ENCODE measurements around the gene ATG16L1.

The ATG16L1 gene

DNA sequence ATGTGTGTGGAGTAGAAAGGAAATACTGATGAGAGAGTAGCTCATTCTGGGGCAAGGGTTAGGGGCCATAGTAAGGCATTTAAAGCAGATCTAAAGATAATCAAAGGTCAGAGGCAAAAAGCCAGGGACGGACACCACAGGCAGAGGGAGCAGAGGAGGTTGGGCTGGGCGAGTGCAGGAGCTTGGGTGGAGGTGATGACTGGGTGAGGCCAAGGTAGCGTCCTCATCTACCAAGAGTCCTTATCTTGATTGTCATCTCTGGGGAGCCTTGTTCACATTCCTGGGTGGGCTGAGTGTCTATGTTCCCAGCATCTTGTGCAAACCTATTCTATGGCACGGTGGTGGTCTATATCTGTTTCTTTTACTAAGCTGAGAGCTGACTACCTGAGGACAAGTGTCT is 30.1 kb downstream of the ATG16L1 start:
- Mint-ChIP-seq H3K4me1 (ENCODE audit: low read depth) (peaks cover 13% of the 10 kb centered on the region), H3K36me3 (ENCODE audit: low read depth) (peaks cover 56% of the 10 kb centered on the region), H3K27me3 (ENCODE audit: low read depth) (no peaks in the 10 kb centered on the region), H3K4me3 (no peak overlapping the region), H3K9me3 (no peaks in the 10 kb centered on the region), H3K27ac (no peak overlapping the region)

DNA sequence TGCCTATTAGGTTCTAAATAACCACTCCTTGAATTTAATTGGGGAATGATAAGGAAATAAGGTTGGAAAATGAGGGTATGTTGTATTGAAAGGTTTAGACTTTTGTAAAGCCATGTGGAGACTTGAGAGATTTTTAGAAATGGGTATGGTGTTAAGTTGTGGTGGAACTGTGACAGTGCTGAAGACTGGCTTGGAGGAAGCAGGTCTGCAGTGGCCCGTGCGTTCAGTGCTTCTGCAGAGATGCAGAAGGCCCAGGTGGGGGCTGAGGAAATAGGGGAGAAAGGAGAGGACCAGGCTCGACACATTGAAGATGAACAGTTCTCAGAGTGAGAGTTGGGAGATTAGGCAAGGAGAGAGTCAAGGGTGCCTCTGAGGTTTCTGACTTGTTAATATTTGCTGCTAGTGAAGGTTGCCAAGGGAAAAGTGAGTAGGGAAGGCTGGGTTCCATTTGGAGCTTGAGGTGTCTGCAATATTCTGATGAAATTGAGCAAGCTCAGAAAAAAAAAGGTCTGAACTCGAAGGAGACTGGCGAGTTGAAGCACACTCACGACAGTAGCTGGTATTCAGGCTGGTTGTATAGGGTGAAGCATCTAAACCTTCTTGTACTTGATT is 30.6 kb downstream of the ATG16L1 start:
- H3K4me1 Mint-ChIP-seq (ENCODE audit: low read depth), result peaks cover 13% of the 10 kb centered on the region
- H3K27ac Mint-ChIP-seq, result no peak overlapping the region
- no peaks in the 10 kb centered on the region for H3K9me3 Mint-ChIP-seq
- H3K4me3 Mint-ChIP-seq, result no peak overlapping the region
- no peaks in the 10 kb centered on the region for H3K27me3 Mint-ChIP-seq (ENCODE audit: low read depth)
- H3K36me3 Mint-ChIP-seq (ENCODE audit: low read depth), result peaks cover 59% of the 10 kb centered on the region

DNA sequence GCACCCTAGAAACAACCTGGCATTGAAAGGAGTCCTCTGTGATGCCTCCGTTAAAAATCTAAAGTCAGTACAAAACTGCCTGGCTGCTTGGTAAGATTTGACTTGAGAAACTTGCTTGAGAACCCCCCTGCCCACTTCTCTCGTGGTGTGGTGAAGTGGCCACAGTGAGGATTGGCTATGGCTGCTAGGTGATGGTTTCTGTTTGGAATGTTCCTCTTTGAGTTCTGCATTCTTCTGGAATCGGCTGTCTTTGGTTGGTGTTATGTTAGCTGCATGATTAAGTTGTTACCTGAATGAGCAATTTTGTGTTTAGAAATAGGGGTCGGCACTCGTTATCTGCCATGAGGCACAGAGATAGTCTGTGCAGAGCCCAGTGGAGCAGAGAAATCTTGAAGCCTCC is 34.4 kb downstream of the ATG16L1 start:
- peaks cover 18% of the 10 kb centered on the region for H3K4me1 Mint-ChIP-seq (ENCODE audit: low read depth)
- H3K27ac Mint-ChIP-seq, result no peak overlapping the region
- peaks cover 50% of the 10 kb centered on the region for H3K36me3 Mint-ChIP-seq (ENCODE audit: low read depth)
- H3K4me3 Mint-ChIP-seq, result no peak overlapping the region
- H3K27me3 Mint-ChIP-seq (ENCODE audit: low read depth), result no peaks in the 10 kb centered on the region
- no peaks in the 10 kb centered on the region for H3K9me3 Mint-ChIP-seq

DNA sequence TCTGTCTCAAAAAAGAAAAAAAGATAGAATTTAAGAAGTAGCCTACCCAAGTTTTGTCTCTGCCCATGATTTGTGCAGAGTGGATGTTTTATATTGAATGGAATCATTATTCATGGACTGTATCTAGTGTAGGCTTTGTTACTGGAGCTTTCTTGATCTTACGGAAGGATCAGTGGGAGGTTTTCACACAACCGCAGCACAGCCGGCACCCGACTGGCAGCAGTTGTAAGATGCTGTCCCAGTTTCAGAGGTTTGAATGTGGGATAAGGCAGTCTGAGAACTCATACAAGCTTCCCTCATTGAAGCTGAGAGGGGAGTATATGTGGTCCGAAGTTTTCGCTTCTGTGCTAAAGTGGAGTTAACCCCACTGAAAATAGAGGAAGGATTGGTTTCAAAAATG is 36.4 kb downstream of the ATG16L1 start:
- H3K4me3 Mint-ChIP-seq, result no peak overlapping the region
- no peaks in the 10 kb centered on the region for H3K9me3 Mint-ChIP-seq
- peak overlapping the region; percentile 20 for H3K27ac Mint-ChIP-seq
- H3K27me3 Mint-ChIP-seq (ENCODE audit: low read depth), result no peaks in the 10 kb centered on the region
- peaks cover 43% of the 10 kb centered on the region for H3K36me3 Mint-ChIP-seq (ENCODE audit: low read depth)
- H3K4me1 Mint-ChIP-seq (ENCODE audit: low read depth), result peaks cover 12% of the 10 kb centered on the region

DNA sequence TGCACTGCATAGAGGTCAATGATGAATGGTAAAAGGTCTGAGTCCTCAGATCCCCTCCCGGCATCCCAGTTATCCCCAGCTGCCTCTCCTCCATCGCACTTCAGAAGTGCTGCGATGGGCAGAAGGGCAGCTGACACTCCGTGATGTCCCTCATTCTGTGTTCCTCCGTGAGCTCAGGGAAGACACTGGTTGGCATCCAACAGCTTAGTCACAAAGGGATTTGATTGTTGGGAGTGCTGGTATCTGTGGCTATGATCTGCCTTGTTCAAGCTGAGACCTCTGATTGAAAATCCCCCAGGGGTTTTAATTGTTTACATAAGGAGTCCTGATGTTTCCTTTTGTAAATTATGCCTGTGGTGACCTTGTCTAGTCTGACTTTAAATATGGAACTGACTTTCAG is 37.2 kb downstream of the ATG16L1 start:
- peaks cover 47% of the 10 kb centered on the region for H3K36me3 Mint-ChIP-seq (ENCODE audit: low read depth)
- H3K27me3 Mint-ChIP-seq (ENCODE audit: low read depth), result no peaks in the 10 kb centered on the region
- H3K4me3 Mint-ChIP-seq, result no peak overlapping the region
- H3K4me1 Mint-ChIP-seq (ENCODE audit: low read depth), result peaks cover 10% of the 10 kb centered on the region
- H3K27ac Mint-ChIP-seq, result no peak overlapping the region
- H3K9me3 Mint-ChIP-seq, result no peaks in the 10 kb centered on the region

DNA sequence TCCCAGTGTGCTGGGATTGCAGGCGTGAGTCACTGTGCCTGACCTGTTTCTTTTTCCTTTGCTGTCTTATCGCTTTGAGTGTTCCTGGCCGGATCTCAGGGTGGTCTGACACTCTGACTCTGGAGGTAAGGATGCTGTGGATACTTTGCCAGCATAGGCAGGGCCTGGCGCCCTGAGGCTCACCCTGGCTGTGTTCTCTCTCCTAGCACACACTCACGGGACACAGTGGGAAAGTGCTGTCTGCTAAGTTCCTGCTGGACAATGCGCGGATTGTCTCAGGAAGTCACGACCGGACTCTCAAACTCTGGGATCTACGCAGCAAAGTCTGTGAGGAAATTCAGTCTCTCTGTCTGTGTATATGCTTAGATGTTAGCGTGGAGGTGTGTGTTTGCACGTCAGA is 38.2 kb downstream of the ATG16L1 start:
- Mint-ChIP-seq H3K4me1 (ENCODE audit: low read depth) (peaks cover 10% of the 10 kb centered on the region), H3K36me3 (ENCODE audit: low read depth) (peaks cover 56% of the 10 kb centered on the region), H3K9me3 (no peaks in the 10 kb centered on the region), H3K27me3 (ENCODE audit: low read depth) (no peaks in the 10 kb centered on the region), H3K4me3 (no peak overlapping the region), H3K27ac (no peak overlapping the region)

DNA sequence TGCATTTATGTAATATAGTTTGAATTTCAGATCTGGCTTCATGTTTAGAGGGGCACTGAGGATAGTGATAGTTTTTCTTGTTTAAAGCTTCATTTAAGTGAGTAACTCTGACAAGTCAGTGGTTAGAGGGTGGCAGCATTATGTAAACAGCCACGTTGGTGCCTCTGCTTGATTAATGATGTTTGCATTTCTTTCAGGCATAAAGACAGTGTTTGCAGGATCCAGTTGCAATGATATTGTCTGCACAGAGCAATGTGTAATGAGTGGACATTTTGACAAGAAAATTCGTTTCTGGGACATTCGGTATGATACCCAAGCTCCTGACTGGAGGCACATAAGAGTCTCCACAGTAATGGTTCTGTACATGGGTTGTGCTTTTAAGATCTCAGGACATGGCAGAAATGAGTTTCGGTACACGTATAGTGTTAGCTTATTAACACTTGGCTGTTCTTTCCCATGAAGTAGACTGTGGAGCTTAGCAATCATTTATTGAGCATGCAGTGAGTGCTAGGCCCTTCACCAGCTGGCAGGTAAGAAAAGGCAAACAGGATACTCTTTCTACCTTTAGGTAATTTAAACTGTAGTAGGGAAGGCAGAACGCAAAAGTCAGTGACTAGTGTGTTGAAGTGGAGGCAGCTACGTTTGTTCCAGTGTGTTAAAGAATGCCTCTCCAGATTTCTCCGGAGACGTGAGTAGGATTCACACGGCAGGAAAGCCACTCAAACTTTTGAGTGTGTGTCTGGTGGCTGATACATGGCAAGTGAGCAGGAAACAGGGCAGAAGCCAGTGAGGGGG is 38.8 kb downstream of the ATG16L1 start:
- Mint-ChIP-seq H3K9me3 (no peaks in the 10 kb centered on the region), H3K27me3 (ENCODE audit: low read depth) (no peaks in the 10 kb centered on the region), H3K36me3 (ENCODE audit: low read depth) (peaks cover 55% of the 10 kb centered on the region), H3K27ac (no peak overlapping the region), H3K4me1 (ENCODE audit: low read depth) (peaks cover 5% of the 10 kb centered on the region), H3K4me3 (no peak overlapping the region)

DNA sequence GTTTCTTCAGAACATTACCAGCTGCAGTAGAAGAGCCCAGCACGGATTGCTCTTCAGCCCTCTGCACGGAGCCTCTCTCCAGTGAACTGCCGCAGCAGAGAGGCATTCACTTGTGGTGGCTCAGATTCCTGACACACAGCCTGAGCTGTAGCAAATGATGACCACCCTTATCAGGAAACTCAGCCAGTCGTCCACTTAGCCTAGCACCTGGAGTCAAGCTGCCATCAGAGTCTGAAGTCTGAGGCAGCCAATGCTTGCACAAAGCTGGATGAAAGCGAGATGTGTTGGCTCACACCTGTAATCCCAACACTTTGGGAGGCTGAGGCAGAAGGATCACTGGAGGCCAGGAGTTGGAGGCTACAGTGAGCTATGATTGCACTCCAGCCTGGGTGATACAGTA is 44.4 kb downstream of the ATG16L1 start:
- H3K9me3 Mint-ChIP-seq, result no peaks in the 10 kb centered on the region
- H3K27ac Mint-ChIP-seq, result no peak overlapping the region
- H3K36me3 Mint-ChIP-seq (ENCODE audit: low read depth), result peaks cover 42% of the 10 kb centered on the region
- H3K4me1 Mint-ChIP-seq (ENCODE audit: low read depth), result peaks cover 2% of the 10 kb centered on the region
- H3K27me3 Mint-ChIP-seq (ENCODE audit: low read depth), result no peaks in the 10 kb centered on the region
- H3K4me3 Mint-ChIP-seq, result no peak overlapping the region

DNA sequence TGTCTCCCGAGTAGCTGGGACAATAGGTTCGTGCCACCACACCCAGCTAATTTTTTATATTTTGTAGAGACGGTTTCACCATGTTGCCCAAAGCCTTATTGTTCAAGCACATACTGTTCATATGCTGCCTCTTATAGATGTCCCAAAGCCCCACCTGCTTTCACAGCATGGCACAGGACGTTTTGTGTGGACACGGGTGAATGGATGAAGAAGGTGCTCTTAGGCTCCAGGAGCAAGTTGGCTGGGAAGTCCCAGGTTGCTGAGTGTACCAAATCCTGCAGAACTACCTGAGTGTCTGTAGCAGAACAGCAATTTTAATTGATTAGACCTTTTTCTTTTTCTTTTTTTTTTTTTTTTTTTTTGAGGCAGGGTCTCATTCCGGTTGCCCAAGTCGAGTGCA is 45.6 kb downstream of the ATG16L1 start:
- H3K36me3 Mint-ChIP-seq (ENCODE audit: low read depth), result peaks cover 36% of the 10 kb centered on the region
- H3K4me3 Mint-ChIP-seq, result no peak overlapping the region
- no peak overlapping the region for H3K27ac Mint-ChIP-seq
- H3K9me3 Mint-ChIP-seq, result no peaks in the 10 kb centered on the region
- H3K27me3 Mint-ChIP-seq (ENCODE audit: low read depth), result no peaks in the 10 kb centered on the region
- peaks cover 2% of the 10 kb centered on the region for H3K4me1 Mint-ChIP-seq (ENCODE audit: low read depth)

DNA sequence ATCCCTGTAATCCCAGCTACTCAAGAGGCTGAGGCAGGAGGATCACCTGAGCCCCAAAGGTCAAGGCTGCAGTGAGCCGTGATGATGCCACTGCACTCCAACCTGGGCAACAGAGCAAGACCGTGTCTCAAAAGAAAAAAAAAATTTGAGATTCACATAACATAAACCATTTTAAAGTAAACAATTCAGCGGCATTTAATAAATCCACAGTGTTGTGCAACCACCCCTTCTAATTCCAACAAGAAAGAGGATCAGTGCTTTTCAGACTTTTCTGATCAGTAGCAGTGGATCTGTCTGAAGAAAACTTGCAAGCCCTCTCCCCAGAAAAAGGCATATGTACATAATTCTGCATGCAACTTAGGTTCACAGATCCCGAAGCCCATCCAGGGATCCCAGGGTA is 48.9 kb downstream of the ATG16L1 start:
- no peak overlapping the region for H3K4me3 Mint-ChIP-seq
- H3K4me1 Mint-ChIP-seq (ENCODE audit: low read depth), result peaks cover 2% of the 10 kb centered on the region
- H3K36me3 Mint-ChIP-seq (ENCODE audit: low read depth), result peaks cover 10% of the 10 kb centered on the region
- H3K9me3 Mint-ChIP-seq, result no peaks in the 10 kb centered on the region
- no peaks in the 10 kb centered on the region for H3K27me3 Mint-ChIP-seq (ENCODE audit: low read depth)
- no peak overlapping the region for H3K27ac Mint-ChIP-seq

DNA sequence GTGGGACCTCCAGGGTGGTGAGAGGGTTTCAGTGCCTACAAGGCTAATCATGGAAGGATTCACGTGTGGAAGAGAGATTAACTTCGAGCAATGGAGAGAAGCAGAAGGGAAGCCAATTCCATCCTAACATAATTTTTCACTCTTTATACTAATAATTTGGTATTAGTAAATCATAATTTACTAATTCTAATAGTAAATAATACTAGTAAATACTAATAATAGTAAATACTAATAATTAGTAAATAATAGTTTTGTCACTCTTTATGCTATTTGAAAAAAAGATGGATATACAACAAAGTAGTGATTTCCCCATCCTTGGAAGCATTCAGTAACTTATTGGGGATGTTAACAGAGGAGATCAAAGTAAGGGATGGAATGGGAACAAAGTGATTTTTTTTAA is 49.8 kb downstream of the ATG16L1 start:
- Mint-ChIP-seq H3K36me3 (ENCODE audit: low read depth) (peaks cover 4% of the 10 kb centered on the region), H3K4me1 (ENCODE audit: low read depth) (peaks cover 2% of the 10 kb centered on the region)

DNA sequence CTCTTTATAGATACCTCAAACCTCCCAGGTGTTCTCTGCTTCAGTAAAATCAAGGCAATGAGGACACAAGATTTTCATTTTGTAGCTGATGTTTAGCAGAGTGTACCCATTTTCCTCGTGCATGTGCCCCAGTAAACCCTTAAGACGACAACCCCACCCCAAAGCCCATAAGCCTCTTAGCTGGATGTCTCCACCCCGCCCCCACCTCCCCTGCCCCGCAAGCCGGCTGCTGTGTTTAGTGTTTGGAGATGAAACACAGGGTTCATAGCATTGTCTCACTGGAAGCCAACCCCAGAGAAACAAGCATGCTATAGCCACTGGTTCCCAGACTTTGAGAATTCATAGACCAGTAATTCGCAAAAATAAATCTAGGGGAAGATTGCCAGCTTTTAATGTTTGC is 50.3 kb downstream of the ATG16L1 start:
- Mint-ChIP-seq H3K27me3 (ENCODE audit: low read depth) (no peaks in the 10 kb centered on the region), H3K9me3 (no peaks in the 10 kb centered on the region), H3K4me1 (ENCODE audit: low read depth) (peaks cover 2% of the 10 kb centered on the region), H3K36me3 (ENCODE audit: low read depth) (peaks cover 2% of the 10 kb centered on the region), H3K27ac (no peak overlapping the region), H3K4me3 (no peak overlapping the region)

More for the DNA sequence above, 49.8 kb downstream of the ATG16L1 start:
- Mint-ChIP-seq H3K4me3 (no peak overlapping the region), H3K27me3 (ENCODE audit: low read depth) (no peaks in the 10 kb centered on the region), H3K9me3 (no peaks in the 10 kb centered on the region), H3K27ac (no peak overlapping the region)

DNA sequence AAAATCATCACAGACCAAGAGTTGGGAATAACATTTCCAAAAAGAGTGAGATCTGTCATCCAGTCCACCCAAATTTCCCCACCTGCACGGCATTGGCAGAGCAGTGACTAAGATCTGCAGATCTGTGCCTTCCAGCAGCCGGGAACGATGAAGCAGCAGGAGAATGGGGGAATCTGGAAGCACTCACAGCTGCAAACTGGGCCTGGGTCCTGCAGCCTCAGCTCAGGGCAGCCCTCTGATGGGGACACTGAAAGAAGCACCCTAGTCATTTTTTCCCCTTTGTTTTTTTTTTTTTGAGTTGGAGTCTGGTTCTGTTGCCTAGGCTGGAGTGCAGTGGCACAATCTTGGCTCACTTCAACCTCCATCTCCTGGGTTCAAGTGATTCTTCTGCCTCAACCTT is 51.8 kb downstream of the ATG16L1 start:
- Mint-ChIP-seq H3K9me3 (no peaks in the 10 kb centered on the region), H3K36me3 (ENCODE audit: low read depth) (peaks cover 2% of the 10 kb centered on the region), H3K27me3 (ENCODE audit: low read depth) (no peaks in the 10 kb centered on the region), H3K4me1 (ENCODE audit: low read depth) (peaks cover 2% of the 10 kb centered on the region), H3K4me3 (no peak overlapping the region), H3K27ac (no peak overlapping the region)

DNA sequence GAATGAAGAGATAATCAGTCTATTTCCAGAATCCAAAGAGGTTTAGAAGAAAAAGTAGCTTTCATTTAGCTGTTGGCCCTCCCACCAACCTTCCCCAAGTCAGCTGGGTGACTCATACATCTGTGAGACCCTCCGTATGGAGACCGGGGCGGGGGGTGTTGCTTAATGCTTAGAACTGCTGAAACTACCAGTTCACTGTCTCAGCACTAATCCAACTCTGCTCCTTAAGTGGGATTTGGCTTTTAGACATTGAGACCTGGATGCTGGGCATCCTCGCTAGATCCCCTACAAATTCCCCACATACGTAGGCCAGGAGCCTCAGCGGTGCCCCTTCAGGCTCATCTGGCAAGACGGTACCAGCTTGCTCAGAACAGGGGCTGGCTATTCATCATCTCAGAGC is 56.1 kb downstream of the ATG16L1 start, which contains the start of gene SAG:
SAG (plus strand) TSS at position 252 of the 400 bp plus-strand sequence. CDS start 1,374 bp downstream, outside the sequence.
- Mint-ChIP-seq H3K27ac (no peak within 1 kb of the TSS), H3K36me3 (ENCODE audit: low read depth) (no peaks in the 10 kb centered on the region)

DNA sequence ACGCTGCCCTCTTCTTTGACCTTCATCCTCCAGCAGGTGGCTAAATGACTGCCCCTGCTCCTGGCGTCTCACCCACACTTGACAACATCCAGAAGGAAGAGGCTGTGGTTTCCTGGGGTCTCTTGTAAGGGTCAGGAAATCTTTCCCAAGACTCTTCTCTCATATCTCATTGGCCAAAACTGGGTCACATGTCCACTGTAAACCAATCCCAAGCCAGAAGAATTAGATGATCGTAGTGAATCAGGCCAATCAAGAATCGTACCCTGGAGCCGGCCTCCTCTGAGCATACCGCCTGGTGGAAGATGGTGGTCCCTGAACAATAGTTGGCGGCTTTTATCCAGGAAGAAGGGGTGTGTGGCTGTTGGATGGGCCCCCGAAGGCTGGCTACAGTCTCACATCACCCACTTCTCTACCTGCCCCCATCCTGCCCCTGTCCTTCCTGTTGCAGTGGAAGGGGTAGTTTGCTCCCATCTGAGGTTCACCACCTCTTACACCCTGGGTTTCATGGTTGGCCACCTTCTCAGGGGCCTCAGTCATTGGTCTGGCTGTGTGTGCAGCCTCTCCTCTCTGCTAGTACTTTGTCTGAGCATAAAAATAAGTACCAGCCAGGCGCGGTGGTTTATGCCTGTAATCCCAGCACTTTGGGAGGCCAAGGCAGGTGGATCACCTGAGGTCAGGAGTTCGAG is 59.9 kb downstream of the ATG16L1 start:
- no peaks in the 10 kb centered on the region for H3K36me3 Mint-ChIP-seq (ENCODE audit: low read depth)
- H3K4me3 Mint-ChIP-seq, result no peak overlapping the region
- H3K4me1 Mint-ChIP-seq (ENCODE audit: low read depth), result peaks cover 2% of the 10 kb centered on the region
- H3K27ac Mint-ChIP-seq, result no peak overlapping the region
- peaks cover 10% of the 10 kb centered on the region for H3K27me3 Mint-ChIP-seq (ENCODE audit: low read depth)
- H3K9me3 Mint-ChIP-seq, result no peaks in the 10 kb centered on the region

More for the DNA sequence above, 56.1 kb downstream of the ATG16L1 start, which contains the start of gene SAG:
- Mint-ChIP-seq H3K4me3 (no peak within 1 kb of the TSS), H3K4me1 (ENCODE audit: low read depth) (peaks cover 2% of the 10 kb centered on the region), H3K27me3 (ENCODE audit: low read depth) (peaks cover 10% of the 10 kb centered on the region), H3K9me3 (no peaks in the 10 kb centered on the region)
